AG04450 (cell line): ENCODE results near the gene COBLL1. TPM values are rescaled to one million over a fixed set of nuclear protein-coding genes. Genes with fewer than 3 reads are reported as not detected.

Source experiments
- CTCF ChIA-PET: fragments of 300-600, 350-600 bp; formaldehyde crosslinking; extraction: SDS; loops from one replicate; lab custom pipeline; 2022; ENCODE audit warnings: antibody characterized with exemption, inconsistent platforms; lab: Charles Lee
- POLR2A ChIA-PET: fragments of 350-600 bp; formaldehyde crosslinking; extraction: SDS; loops from one replicate; lab custom pipeline; 2021; ENCODE audit warnings: antibody characterized with exemption, inconsistent platforms; lab: Yijun Ruan, JAX
- DNase-seq: peaks from one replicate; pipeline ENCODE4 v3.0.0-alpha.2; 2011; ENCODE audit warnings: low read depth, low spot score
- H3K27ac ChIP-seq: one replicate; pipeline ENCODE4 v1.5.1; 2012; ENCODE audit warnings: low read depth, low read length, control low read depth
- H3K27me3 ChIP-seq: one replicate; pipeline ENCODE4 v1.6.0; 2012; ENCODE audit warnings: low read length; ENCODE audit not compliant: control insufficient read depth, insufficient read depth
- H3K4me3 ChIP-seq: 2 replicates; pipeline ENCODE4 v1.5.1; 2011; ENCODE audit warnings: mild to moderate bottlenecking, low read depth, low read length, control low read depth
- H3K9me3 ChIP-seq: 2 replicates; pipeline ENCODE4 v1.5.1; 2012; ENCODE audit warnings: low read length; ENCODE audit not compliant: control insufficient read depth, insufficient read depth
- polyA plus RNA-seq: library from polyadenylated mRNA; depleted of rRNA; stranded (reverse); fragments of >200 nt; gene quantifications from 2 replicates; pipeline ENCODE4 v1.2.3, GENCODE V29; 2011
- TF ChIP-seq, protein P1 (sequence below): IDR thresholded peaks from 2 replicates; pipeline ENCODE4 v1.5.1; 2011; ENCODE audit warnings: low read depth, low read length, control low read depth, inconsistent platforms

The COBLL1 gene
- polyA plus RNA-seq, 1 experiment: 0.79 TPM

- Histone ChIP-seq H3K4me3 (no peak overlapping the region), H3K27me3 (no peaks in the 10 kb centered on the region), H3K27ac (no peak overlapping the region), H3K9me3 (no peaks in the 10 kb centered on the region)
- POLR2A ChIA-PET: no interaction called here
- CTCF ChIA-PET: interaction anchor here (2.5 kb wide), 1 partner anchor 274 kb away, joined by 6 read pairs; no protein-coding TSS in a partner anchor
- DNase-seq: no peak
- TF ChIP-seq, protein P1, sequence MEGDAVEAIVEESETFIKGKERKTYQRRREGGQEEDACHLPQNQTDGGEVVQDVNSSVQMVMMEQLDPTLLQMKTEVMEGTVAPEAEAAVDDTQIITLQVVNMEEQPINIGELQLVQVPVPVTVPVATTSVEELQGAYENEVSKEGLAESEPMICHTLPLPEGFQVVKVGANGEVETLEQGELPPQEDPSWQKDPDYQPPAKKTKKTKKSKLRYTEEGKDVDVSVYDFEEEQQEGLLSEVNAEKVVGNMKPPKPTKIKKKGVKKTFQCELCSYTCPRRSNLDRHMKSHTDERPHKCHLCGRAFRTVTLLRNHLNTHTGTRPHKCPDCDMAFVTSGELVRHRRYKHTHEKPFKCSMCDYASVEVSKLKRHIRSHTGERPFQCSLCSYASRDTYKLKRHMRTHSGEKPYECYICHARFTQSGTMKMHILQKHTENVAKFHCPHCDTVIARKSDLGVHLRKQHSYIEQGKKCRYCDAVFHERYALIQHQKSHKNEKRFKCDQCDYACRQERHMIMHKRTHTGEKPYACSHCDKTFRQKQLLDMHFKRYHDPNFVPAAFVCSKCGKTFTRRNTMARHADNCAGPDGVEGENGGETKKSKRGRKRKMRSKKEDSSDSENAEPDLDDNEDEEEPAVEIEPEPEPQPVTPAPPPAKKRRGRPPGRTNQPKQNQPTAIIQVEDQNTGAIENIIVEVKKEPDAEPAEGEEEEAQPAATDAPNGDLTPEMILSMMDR: no peak
Measured at GRCh38 chr2:164742738-164743317, 98.8 kb downstream of the COBLL1 start.

- Histone ChIP-seq H3K4me3 (no peak overlapping the region), H3K27ac (no peak overlapping the region), H3K27me3 (no peaks in the 10 kb centered on the region), H3K9me3 (no peaks in the 10 kb centered on the region)
- POLR2A ChIA-PET: no interaction called here
- TF ChIP-seq, protein P1: no peak
- CTCF ChIA-PET: interaction anchor here (0.6 to 1.7 kb wide), 3 partner anchors 23 to 524 kb away, joined by 3 to 6 read pairs (median 5); no protein-coding TSS in a partner anchor
- no peak for DNase-seq
Measured at GRCh38 chr2:164739966-164740365, 101.7 kb downstream of the COBLL1 start.

DNA sequence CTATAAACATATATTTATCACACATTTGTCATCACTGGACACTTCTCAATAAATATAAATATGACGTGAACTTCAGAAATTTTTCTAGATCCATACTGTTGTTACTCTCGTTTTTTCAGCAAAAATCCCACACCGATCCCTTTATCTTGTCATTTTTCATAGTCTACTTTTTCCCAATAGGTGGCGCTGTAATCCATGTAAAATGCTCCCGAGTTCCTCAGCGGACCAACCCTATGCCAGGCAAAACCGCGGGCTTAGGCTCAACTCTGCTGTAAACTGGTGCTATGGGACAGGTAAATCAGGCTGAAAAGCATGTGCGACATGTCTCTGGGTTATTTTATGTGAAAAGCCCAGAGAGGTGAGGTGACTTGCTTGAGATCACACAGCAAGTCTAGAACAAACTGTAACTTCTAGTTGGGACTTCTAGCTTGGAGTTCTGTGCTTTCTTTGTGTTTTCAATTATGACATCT, 104.0 kb downstream of the COBLL1 start:
- Histone ChIP-seq H3K9me3 (no peaks in the 10 kb centered on the region), H3K27ac (no peak overlapping the region), H3K4me3 (no peak overlapping the region), H3K27me3 (no peaks in the 10 kb centered on the region)
- TF ChIP-seq, protein P1: peak; percentile 79
- peak; percentile 23 for DNase-seq
- ChIA-PET CTCF (interaction anchor here (0.7 to 2.2 kb wide), 26 partner anchors 8 to 467 kb away, joined by 3 to 16 read pairs (median 4); partner anchors contain the start of gene SCN3A), POLR2A (no interaction called here)

- no peak for DNase-seq
- TF ChIP-seq, protein P1: no peak
- ChIA-PET CTCF (interaction anchor here (0.6 to 2.9 kb wide), 13 partner anchors 9 to 558 kb away, joined by 3 to 13 read pairs (median 7); partner anchors contain the start of genes COBLL1 and SCN3A), POLR2A (interaction anchor here (0.7 kb wide), 1 partner anchor 200 kb away, joined by 3 read pairs; no protein-coding TSS in a partner anchor)
- Histone ChIP-seq H3K9me3 (no peaks in the 10 kb centered on the region), H3K27me3 (no peaks in the 10 kb centered on the region), H3K27ac (no peak overlapping the region), H3K4me3 (no peak overlapping the region)
Measured at GRCh38 chr2:164735309-164735919, 106.2 kb downstream of the COBLL1 start.

DNA sequence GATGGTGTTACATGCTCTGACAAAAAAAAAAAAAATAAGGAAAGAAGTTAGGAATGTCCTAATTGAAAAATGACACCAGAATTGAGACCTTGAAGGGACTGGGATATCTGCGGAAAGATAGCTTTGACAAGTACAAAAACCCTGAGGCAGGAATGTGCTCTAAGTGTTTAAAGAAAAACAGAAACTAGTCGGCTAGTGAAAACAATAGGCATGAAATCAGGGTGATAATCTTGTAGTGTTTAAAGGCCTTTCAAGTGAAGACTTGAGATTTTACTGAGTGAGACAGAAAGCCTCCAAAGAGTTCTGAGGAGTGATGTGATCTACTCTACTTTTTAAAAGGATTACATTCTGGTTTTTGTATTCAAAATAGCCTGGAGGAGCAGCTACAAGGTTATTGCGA, 107.4 kb downstream of the COBLL1 start:
- Histone ChIP-seq H3K27ac (no peak overlapping the region), H3K4me3 (no peak overlapping the region), H3K27me3 (no peaks in the 10 kb centered on the region), H3K9me3 (no peaks in the 10 kb centered on the region)
- TF ChIP-seq, protein P1: no peak
- CTCF ChIA-PET: interaction anchor here (0.7 to 2.9 kb wide), 5 partner anchors 17 to 282 kb away, joined by 4 to 11 read pairs (median 7); partner anchors contain the start of gene COBLL1
- no peak for DNase-seq
- POLR2A ChIA-PET: no interaction called here
